GM19043 (cell line): ENCODE results near the gene SLC35E2B.
"Not testable (repeated sequence)": the region's sequence is repeated elsewhere in the genome, so short reads cannot be mapped to it uniquely, and the experiment has no call there.

ENCODE experiments used
- ATAC-seq: cut with Tn5 transposase; IDR thresholded peaks from one replicate; pipeline ENCODE4 v1.9.1; 2021; ENCODE audit warnings: low read depth; ENCODE audit not compliant: unreplicated experiment

SLC35E2B gene

DNA sequence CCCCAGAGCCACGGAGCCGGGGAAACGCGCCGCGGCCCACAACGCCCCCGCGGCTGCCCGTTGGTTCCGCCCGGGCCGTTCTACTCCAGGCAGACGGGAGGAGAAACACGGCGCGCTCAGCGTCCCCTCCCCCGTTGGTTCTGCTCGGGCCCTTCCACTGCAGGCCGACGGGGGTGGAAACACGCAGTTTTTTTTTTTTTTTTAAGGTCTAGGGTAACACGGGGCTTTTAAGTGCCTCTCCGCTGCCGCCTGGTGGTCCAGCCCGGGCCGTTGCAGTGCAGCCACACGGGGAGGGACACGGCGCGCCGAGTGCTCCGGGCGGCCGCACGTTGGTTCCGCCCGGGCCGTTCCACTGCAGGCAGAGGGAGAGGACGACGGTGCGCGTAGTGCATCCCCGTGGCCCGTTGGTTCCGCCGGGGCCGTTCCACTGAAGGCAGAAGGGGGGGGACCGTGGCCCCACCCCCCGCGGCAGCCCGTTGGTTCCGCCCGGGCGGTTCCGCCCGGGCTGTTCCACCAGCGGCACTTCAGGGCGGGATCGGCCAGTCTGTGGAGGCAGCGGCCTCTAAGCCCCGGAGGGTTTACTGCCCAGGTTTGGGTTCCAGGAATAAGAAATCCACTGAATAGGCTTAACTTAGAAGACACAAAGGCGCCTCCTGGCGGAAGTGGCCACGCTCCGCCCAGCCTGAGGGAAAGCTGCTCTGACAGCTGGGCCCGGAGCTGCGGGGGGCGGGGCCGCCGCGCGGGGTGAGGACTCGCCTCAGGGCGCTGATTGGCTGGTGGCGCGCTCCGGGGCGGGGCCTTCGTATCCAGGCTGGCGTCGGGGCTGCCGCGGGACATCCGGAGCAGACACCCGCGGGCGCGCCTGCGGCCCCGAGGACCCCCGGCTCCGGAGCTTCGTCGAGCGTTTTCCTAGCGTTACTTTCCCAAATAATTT is at the start of gene SLC35E2B:
Gene SLC35E2B, minus strand, starts transcription at position 82 of the 934 bp plus-strand sequence. CDS start 16,096 bp downstream, outside the sequence.
- peak; percentile 76 for ATAC-seq

DNA sequence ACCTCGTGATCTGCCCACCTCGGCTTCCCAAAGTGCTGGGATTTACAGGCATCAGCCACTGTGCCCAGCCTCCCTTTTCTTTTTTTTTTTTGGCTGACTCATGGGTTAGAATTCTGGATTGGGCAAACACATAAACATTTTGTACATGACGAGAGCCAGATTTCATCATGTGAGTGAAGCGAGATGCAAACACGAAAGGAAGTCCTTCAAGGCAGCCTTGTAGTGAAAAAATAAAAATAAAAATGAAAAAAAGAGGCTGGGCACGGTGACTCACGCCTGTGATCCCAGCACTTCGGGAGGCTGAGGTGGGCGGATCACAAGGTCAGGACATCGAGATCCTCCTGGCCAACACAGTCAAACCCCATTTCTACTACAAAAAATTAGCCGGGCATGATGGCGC is 48.4 kb upstream of the SLC35E2B start:
- not testable (repeated sequence) for ATAC-seq

DNA sequence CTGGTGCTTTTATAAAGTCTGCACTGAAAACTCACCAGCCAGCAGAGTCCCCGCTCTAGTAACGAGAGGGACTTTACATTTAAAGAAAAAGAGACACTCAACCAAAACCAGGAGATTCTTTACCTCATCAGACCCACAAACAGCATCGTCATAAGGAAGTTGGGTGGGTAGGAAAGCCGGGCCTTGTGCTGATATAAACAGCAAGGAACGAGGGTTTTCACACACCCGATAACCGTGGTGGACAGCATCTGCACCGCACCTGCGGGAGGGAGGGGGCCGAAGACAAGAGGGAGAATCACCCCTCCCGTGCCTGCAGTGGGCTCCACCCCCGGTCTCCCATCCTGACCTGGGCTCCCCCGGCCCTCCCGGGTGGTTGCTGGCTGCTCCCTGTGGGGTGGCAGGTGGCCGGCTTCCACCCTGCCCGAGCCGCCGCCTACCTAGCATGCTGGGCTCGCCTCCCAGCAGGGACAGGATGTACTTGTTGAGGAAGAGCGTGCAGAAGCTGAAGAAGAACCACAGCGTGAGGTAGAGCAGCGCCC is 46.3 kb upstream of the SLC35E2B start:
- ATAC-seq: not testable (repeated sequence)

DNA sequence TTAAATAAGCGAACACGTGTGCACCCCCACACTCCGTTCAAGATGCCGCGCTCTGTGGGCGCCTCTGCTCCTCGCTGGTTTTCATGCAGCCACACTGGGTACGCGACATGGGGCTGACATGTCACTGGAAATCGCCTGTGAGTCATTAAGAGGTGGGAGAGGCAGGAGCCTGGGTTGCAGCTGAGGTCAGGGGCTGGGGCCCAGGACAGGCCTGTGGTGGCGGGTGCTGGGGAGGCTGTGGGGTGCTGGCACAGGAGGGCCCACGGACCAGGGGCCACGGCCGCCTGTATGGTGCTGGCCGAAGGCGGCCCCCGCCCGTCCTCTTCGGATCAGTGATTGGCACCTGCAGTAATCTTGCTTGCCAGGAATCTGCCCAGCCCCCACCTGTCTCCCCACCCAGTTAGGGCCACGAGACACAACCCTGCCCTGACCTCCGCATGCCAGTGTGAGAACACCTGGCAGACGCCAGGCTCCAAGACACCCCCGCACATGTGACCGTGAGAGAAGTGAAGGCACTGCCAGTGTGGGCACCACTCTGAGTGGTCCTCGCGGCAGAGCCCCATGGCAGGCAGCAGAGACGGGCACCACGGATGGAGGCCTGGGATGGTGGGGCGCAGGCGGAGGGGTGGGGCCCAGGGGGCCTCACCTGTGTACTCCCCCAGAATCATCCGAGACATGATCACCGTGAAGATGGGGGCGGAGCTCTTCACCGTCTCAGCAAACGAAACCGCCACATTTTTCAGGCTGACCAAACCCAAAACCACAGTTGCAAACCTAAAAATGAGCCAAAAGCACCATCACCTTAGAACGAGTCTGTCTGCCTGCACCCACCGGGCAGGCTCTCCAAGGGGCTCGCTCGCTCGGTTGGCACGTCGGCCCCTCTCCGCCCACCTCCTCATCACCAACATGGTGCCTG is 45.3 kb upstream of the SLC35E2B start:
- not testable (repeated sequence) for ATAC-seq

DNA sequence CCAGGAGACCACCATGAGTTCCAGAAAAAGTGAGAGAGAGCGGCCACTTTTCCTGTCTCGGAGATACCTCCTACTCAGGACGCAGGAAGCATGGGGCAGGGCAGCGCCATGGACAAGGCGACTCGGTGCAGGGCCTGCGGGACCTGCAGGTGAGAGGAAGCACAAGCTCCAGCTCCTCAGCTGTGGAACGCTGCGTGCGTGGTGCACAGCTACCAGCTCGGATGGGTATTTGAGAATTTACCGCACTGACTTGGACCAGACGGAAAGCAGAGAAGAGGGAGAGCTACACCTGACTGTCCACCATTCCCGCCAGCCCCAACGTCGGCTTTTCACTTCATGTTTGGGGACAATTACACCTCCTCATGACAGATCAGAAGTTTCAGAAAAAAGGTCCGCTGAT is 39.8 kb upstream of the SLC35E2B start:
- ATAC-seq: no peak

DNA sequence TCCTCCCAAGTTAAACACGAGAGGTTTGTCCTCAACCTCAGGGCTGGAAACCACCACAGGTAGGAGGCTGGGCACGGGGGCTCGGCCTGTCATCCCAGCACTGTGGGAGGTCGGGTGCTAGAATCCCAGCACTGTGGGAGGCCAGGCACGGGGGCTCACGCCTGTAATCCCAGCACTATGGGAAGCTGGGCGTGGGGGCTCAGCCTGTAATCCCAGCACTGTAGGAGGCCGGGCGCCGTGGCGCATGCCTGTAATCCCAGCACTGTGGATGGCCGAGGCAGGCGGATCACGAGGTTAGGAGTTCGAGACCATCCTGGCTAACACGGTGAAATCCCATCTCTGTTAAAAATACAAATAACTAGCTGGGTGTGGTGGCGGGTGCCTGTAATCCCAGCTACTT is 38.3 kb upstream of the SLC35E2B start:
- ATAC-seq: no peak

DNA sequence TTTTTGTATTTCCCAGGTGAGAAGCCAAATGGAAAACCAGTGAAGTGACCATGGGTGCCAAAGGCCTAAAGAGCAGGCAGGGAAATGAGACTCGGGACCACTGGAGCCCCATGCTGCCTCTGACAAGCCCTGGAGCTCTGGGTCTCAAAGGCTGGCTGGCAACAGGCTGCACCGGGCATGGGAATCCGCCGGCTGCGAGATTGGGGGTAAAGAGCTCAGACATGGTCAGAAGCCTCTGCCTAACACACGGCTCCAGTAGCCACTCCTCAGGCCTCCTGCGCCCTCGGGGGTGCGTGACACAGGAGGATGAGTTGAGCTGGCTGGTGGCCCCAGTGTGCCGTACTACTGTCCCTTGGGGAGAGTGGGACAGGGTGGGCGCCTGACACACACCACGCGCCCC is 37.6 kb upstream of the SLC35E2B start:
- not testable (repeated sequence) for ATAC-seq

DNA sequence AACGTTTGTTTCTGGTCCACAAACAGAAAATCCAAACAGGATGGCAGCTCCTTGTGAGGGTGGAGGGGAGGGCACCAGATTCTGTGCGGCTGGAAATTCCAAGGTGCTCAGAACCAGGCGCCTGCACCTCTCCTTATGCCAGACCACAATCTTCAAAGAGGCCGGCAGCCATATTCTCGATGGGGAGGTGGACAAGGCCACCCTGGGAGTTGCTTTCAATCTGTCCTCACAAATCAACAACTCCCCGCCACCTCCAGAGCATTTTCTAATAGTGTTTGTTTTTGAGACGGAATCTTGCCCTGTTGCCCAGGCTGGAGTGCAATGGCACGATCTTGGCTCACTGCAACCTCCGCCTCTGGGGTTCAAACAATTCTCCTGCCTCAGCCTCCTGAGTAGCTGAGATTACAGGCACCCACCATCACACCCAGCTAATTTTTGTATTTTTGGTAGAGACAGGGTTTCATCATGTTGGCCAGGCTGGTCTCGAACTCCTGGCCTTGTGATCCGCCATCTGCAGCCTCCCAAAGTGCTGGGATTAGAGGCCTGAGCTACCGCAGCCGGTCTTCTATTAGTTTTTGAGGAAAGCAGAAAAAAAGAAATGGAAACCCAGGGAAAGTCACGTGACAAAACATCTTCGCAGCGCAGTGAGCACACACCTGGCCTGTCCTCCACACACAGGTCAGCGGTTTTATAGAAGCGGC is 36.7 kb upstream of the SLC35E2B start:
- not testable (repeated sequence) for ATAC-seq

DNA sequence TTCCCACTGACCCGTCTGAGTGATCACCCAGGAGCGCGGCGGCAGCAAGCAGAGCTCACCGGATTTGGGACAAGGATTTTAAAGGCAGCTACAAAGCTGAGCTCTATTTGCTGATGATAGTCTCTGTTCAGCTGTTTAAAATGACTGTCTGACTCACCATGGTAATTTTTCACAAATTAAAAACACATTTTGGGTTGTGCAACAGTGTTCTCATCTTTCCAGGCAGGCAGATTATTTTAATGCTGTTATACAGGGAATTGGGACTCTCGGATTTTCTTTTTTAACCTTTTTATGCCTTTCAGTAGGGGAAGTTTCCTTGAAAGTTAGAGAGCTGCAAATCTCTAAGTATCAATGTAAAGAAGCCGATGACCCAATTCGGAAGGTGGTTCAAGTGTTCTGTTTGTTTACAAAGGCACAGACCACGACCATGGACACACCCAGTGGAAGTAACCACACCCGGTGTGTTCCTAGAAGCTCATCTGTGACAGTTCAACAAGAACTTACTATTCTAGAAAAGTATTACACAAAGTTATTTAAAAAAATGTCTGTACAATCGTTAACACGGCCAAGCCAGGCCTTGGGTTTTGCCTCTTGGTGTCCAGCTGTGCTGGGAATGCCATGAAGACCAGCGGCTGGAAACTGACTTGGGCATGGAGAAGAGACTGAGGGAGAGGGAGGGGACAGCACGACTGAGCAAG is 35.9 kb upstream of the SLC35E2B start:
- not testable (repeated sequence) for ATAC-seq

DNA sequence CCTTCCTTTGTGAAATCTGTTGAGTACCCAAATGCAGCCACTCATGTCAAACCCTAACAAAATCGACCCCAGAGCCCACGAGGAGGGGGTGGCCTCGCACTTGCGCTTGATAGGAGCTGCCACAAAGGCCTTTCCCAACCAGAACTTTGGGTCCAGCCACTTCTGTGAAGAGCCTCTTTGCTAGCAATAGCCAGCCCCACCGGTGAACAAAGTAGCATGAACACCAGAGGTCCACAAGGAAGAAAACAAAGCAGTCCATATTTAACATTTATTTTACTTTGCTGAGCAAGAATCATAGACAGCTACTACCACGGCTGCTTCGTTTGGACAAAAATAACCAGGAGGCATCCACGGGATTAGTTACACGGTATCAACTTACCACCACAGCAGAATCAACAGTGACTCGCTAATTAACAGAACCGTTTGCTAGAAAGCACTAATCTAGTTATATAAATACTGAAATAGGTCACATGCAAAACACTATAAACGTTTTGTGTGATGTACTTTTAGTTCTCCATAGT is 34.6 kb upstream of the SLC35E2B start:
- not testable (repeated sequence) for ATAC-seq

DNA sequence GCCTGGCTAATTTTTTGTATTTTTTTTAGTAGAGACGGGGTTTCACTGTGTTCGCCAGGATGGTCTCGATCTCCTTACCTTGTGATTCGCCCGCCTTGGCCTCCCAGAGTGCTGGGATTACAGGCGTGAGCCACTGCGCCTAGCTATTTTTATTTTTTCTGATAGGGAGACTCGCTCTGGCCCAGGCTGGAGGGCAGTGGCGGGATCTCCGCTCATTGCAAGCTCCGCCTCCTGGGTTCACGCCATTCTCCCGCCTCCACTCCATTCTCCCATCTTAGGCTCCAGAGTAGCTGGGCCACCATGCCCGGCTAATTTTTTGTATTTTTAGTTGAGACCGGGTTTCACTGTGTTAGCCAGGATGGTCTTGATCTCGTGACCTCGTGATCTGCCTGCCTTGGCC is 33.5 kb upstream of the SLC35E2B start:
- not testable (repeated sequence) for ATAC-seq

DNA sequence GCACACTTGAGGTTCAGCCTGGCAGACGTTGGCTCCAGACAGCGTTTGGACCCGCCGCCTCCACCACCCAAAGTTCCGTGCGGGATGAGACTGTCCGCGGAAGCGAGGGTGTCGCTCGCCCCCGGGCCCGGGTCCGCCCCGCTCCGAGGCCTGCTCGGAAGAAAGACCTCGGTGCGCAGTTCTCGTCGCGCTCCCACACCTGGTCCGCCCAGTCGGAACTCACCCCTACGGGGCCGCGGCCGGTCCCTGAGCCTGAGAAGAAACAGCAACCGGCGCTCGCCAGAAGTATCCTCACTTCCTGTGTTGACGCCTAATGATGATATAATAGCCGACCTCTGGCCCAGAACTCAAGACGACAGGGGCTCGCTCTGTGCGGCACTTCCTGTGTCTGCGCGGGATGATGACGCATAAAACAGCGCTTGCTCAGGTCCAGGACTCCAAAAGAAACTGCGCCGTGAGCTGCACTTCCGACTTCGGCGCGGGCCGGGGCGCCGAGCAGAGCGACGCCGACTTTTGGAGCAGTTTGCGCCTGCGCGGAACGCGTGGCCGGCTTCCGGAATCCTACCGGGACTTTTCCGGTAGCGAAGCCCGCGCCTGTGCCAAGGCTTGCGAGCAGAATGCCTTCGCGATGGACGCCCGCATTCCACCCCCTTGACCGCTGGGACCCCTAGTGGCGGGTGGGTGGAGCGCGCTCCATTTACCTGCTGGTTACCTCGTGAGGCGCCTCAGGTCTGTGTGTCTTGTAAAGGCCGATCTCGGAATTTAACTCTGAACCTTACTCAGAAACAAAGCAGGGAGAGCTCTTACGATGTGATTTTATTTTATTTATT is 31.7 kb upstream of the SLC35E2B start, which contains the start of gene CDK11A:
Gene CDK11A, minus strand, starts transcription at position 323 of the 830 bp plus-strand sequence. CDS start 1,539 bp downstream, outside the sequence.
- ATAC-seq: peak; percentile 97

DNA sequence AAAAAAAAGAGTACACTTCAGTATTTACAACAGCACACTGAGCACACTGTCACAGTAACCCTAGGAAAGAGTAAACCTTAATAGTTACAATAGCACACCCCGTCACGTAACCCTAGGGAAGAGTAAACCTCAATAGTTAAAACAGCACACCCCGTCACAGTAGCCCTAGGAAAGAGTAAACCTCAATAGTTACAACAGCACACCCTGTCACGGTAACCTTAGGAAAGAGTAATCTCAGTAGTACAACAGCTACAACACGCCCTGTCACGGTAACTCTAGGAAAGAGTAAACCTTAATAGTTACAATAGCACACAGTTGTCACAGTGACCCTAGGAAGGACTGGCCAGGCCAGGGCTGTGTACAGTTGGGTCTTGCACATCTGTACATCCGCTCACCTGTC is 28.6 kb upstream of the SLC35E2B start:
- ATAC-seq: no peak

DNA sequence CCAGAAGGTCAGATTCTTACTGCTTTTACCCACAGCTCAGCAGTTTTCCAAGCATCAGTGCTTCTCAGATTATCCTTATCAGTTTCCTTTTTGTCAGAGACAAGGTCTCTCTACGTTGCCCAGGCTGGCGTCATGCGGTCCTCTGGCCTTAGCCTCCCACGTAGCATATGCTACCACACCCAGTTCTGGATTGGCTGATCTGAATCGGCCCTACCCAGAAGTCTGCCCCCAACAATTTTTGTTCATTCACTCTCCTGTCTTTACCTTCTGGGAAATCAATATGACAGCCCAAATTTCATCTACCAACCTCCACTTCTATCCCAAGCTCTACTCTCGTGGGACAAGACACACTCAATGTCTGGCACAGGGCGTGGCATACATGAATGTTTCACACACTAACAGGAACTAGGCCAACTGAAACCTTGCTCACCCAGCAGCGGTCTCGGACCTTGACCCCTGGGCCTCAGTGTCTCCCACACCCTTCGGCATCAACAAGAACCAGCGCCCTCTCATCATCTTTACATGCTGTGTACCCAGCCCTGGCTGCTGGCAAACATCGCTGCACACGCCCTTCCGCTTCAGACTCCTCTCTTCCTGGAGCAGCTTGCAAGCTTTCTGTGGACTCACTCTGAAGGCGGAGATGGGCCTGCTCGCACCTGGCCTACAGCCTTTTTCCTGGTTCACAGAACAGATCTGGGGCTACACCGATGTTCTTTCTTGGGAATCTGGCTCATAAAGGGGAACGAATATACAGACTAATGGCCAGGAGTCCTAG is 22.7 kb upstream of the SLC35E2B start:
- ATAC-seq: not testable (repeated sequence)

DNA sequence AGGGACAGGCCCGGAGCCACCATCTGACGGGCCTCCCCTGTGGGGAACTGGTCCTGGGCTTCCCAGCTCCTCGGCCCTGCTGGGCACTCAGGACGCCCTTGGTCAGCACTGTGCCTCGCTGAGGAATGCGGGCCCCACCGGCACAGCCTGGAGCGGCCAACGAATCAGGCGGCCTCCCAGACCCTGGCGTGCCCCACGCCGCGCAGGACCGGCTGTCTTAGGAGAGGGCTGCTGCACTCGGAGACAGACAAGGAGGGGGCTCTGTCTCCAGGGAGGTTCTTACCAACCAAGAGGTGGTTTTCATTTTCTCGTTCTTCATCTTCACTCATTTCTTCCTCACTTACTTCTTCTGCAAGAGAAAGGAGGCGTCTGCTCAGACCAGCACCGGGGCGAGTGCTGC is 15.3 kb upstream of the SLC35E2B start:
- not testable (repeated sequence) for ATAC-seq

DNA sequence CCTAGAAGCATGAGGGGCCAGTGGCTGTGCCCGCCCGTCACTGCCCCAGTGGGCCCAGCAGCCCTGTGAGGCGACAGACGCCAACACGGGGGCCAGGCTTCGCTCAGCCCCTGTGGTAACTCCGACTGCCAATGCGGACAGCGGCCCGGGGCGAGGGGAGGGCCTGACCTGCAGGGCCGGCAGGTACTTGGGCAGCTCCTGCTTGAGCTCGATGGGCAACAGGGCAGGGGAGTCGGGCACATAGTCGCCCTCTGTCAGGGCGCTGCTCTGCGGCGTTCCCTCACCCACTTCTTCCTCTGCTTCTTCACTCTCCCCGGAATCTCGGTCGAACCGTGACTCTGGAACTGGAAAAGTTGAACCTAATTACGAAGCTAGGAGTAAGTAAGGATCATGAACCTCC is 14.6 kb upstream of the SLC35E2B start:
- not testable (repeated sequence) for ATAC-seq

DNA sequence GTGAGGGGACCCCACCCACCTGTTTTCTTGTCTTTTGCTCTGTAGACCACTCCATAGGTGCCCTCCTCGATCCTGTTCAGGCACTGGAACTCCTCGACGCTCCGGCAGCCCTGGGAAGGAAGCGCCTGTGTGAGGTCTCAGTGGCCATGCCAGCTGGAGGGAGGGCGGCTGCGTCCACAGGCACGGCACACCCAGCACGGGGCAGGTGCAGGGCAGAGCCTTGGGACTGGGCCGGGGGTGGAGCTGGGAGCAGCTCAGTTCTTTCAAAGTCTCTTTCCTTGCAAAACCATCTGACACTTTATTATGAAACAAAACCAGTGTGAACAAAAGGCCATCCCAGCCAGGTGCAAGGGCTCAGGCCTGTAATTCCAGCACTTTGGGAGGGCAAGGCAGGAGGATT is 13.0 kb upstream of the SLC35E2B start:
- ATAC-seq: not testable (repeated sequence)
